B cell (primary cell): Measurements from ENCODE around the gene PEX10. TPM values are rescaled to one million over a fixed set of nuclear protein-coding genes. Genes with fewer than 3 reads are reported as not detected.

ENCODE experiments used
- ATAC-seq: fragments of 200-7000 bp; cut with Tn5 transposase; one replicate; pipeline ENCODE4 v1.10.0; 2021; ENCODE audit warnings: low read depth, mild to moderate bottlenecking, moderate number of reproducible peaks, moderate library complexity
- CTCF ChIA-PET: fragments of 350-600 bp; sonication (Branson Sonifier 250); formaldehyde crosslinking; loops from one replicate; lab custom pipeline; 2021; ENCODE audit warnings: antibody characterized with exemption, inconsistent platforms; lab: Charles Lee
- POLR2A ChIA-PET: fragments of 350-600 bp; sonication (Branson Sonifier 250); formaldehyde crosslinking; loops from one replicate; lab custom pipeline; 2021; ENCODE audit warnings: antibody characterized with exemption; lab: Charles Lee
- DNase-seq: peaks from one replicate; pipeline ENCODE4 v3.0.0; 2013
- H2AFZ ChIP-seq: 2 replicates; pipeline ENCODE4 v1.6.1; 2012; ENCODE audit warnings: mild to moderate bottlenecking, low read depth, low read length; ENCODE audit not compliant: insufficient read depth, poor library complexity, severe bottlenecking
- H3K27ac ChIP-seq, 2 donors: 1 replicate in 1 of 2; 2 replicates in 1 of 2; pipeline ENCODE4 v1.5.1; 2012 to 2013; ENCODE audit warnings: low read length in 2 of 2, mild to moderate bottlenecking in 2 of 2, moderate library complexity in 1 of 2
- H3K27me3 ChIP-seq, 4 experiments: fragments of 200-600 bp in 1 of 4; sonication (generic) in 1 of 4; replicated peaks in 1 of 4; 1 replicate in 2 of 4; 2 replicates in 2 of 4; pipeline versions ENCODE4 v1.6.1 to v1.7.0; 2013 to 2016; ENCODE audit warnings: low read length in 3 of 4, mild to moderate bottlenecking in 2 of 4, mixed read lengths in 1 of 4, moderate library complexity in 1 of 4; ENCODE audit not compliant: insufficient read depth in 4 of 4, control insufficient read depth in 3 of 4; ENCODE audit errors: control extremely low read depth in 1 of 4
- H3K36me3 ChIP-seq, 2 experiments: replicated peaks in 1 of 2; 1 replicate in 1 of 2; 2 replicates in 1 of 2; pipeline versions ENCODE4 v1.6.1 to v1.7.1; 2013; ENCODE audit warnings: low read length in 1 of 2; ENCODE audit not compliant: insufficient read depth in 2 of 2, control insufficient read depth in 1 of 2; ENCODE audit errors: control extremely low read depth in 1 of 2, extremely low read depth in 1 of 2
- H3K4me1 ChIP-seq, 2 donors: fragments of 200-600 bp in 1 of 2; sonication (generic) in 1 of 2; 1 replicate in 1 of 2; 2 replicates in 1 of 2; pipeline versions ENCODE4 v1.5.1 to v1.6.1; 2013 to 2017; ENCODE audit warnings: low read length in 2 of 2; ENCODE audit not compliant: control insufficient read depth in 2 of 2, insufficient read depth in 2 of 2
- H3K4me2 ChIP-seq: replicated peaks from 2 replicates; pipeline ENCODE3; 2012; ENCODE audit warnings: mild to moderate bottlenecking, low read depth, low read length; ENCODE audit not compliant: poor library complexity, severe bottlenecking
- H3K4me3 ChIP-seq, 5 experiments: fragments of 200-600 bp in 1 of 5; sonication (generic) in 1 of 5; 1 replicate in 3 of 5; 2 replicates in 2 of 5; pipeline versions ENCODE4 v1.5.1 to v1.7.0; 2011 to 2016; ENCODE audit warnings: low read length in 4 of 5, mild to moderate bottlenecking in 4 of 5, low read depth in 2 of 5, control low read depth in 1 of 5, moderate library complexity in 1 of 5; ENCODE audit not compliant: insufficient read depth in 1 of 5; ENCODE audit errors: control extremely low read depth in 1 of 5, extremely low read depth in 1 of 5
- H3K79me2 ChIP-seq: fragments of 200-600 bp; sonication (generic); one replicate; pipeline ENCODE4 v1.6.0; 2016; ENCODE audit warnings: low read length; ENCODE audit not compliant: control insufficient read depth, insufficient read depth
- H3K9ac ChIP-seq: fragments of 200-600 bp; sonication (generic); 2 replicates; pipeline ENCODE4 v1.6.1; 2017; ENCODE audit warnings: mild to moderate bottlenecking, low read length, moderate library complexity
- H3K9me3 ChIP-seq, 3 donors: one replicate each; pipeline versions ENCODE4 v1.6.1 to v1.7.1; 2013; ENCODE audit warnings: low read length in 2 of 3; ENCODE audit not compliant: control insufficient read depth in 2 of 3, insufficient read depth in 1 of 3; ENCODE audit errors: control extremely low read depth in 1 of 3
- H4K20me1 ChIP-seq: 2 replicates; pipeline ENCODE4 v1.6.0; 2012; ENCODE audit warnings: mild to moderate bottlenecking, low read length; ENCODE audit not compliant: insufficient read depth, control insufficient read depth, poor library complexity, severe bottlenecking
- H3K27ac Mint-ChIP-seq: one replicate; pipeline ENCODE4 v1.8.0; 2021; ENCODE audit warnings: mixed read lengths
- H3K27me3 Mint-ChIP-seq: one replicate; pipeline ENCODE4 v1.8.0; 2021; ENCODE audit warnings: mixed read lengths
- H3K4me1 Mint-ChIP-seq: one replicate; pipeline ENCODE4 v1.8.0; 2021; ENCODE audit warnings: mixed read lengths
- H3K4me3 Mint-ChIP-seq: one replicate; pipeline ENCODE4 v1.8.0; 2021; ENCODE audit warnings: mixed read lengths
- H3K9me3 Mint-ChIP-seq: one replicate; pipeline ENCODE4 v1.8.0; 2022; ENCODE audit warnings: mixed read lengths; ENCODE audit not compliant: insufficient read depth
- CTCF ChIP-seq: fragments of 200-600 bp; IDR thresholded peaks from one replicate; pipeline ENCODE4 v1.8.0; 2022; ENCODE audit warnings: antibody characterized with exemption, mild to moderate bottlenecking
- EZH2 ChIP-seq: IDR thresholded peaks from 2 replicates; pipeline ENCODE4 v1.6.1; 2012; ENCODE audit warnings: borderline replicate concordance, low read depth, mild to moderate bottlenecking, moderate library complexity, low read length; ENCODE audit not compliant: insufficient read depth, poor library complexity, severe bottlenecking
- WGBS: methylation state at CpG from one replicate; pipeline ENCODE4 v1.1.5; 2013; ENCODE audit warnings: missing lambda C conversion rate; ENCODE audit not compliant: insufficient coverage; 5-methylcytosine and 5-hydroxymethylcytosine counted together
- intact Hi-C: fragments of 100-400 bp; cut with micrococcal nuclease; formaldehyde crosslinking; loops from one replicate; pipeline ENCODE4 v1.10.0; 2022
- polyA plus RNA-seq: library from polyadenylated mRNA; depleted of rRNA; stranded (reverse); fragments of >200 nt; gene quantifications from 2 replicates; pipeline ENCODE4 v1.2.3, GENCODE V29; 2012
- total RNA-seq, 2 donors: library from RNA; stranded (reverse); fragments of 120-200 nt in 1 of 2; gene quantifications; 1 replicate in 1 of 2; 2 replicates in 1 of 2; pipeline versions ENCODE4 v1.2.3 to v1.2.4, GENCODE V29; 2013 to 2022

PEX10 gene
- total and polyA plus RNA-seq, 2 donors (not counting 1 experiment from before 2014, with no cell fraction given), result 13.5 to 18.4 TPM

- Mint-ChIP-seq H3K9me3 (no peaks in the 10 kb centered on the region), H3K27me3 (peaks cover 5% of the 10 kb centered on the region), H3K4me3 (no peak overlapping the region), H3K27ac (no peak overlapping the region), H3K4me1 (no peaks in the 10 kb centered on the region)
- Histone ChIP-seq H3K27ac (no peak overlapping the region), H4K20me1 (no peaks in the 10 kb centered on the region), H2AFZ (no peak overlapping the region), H3K36me3 (no peaks in the 10 kb centered on the region), H3K4me1 (peaks cover 0 to 5% of the 10 kb centered on the region in 2 donors), H3K9ac (no peak overlapping the region), H3K79me2 (no peaks in the 10 kb centered on the region), H3K9me3 (no peaks in the 10 kb centered on the region), H3K4me2 (peak overlapping the region; percentile 30), H3K27me3 (peaks cover 0 to 27% (median 11%) of the 10 kb centered on the region in 4 experiments), H3K4me3 (no peak overlapping the region)
- CTCF ChIA-PET, result interaction anchor here (0.8 kb wide), 1 partner anchor 104 kb away, joined by 5 read pairs; no protein-coding TSS in a partner anchor
- TF ChIP-seq CTCF, result no peak
- no peak for TF ChIP-seq EZH2
- intact Hi-C loops, result no loop called here
- POLR2A ChIA-PET, result no interaction called here
- 3% methylated on average over 106 of the region's 107 CpGs for WGBS
- ATAC-seq (no peak), DNase-seq (peak; percentile 29)
Observed at GRCh38 chr1:2443277-2444137, 31.1 kb upstream of the PEX10 start.

DNA sequence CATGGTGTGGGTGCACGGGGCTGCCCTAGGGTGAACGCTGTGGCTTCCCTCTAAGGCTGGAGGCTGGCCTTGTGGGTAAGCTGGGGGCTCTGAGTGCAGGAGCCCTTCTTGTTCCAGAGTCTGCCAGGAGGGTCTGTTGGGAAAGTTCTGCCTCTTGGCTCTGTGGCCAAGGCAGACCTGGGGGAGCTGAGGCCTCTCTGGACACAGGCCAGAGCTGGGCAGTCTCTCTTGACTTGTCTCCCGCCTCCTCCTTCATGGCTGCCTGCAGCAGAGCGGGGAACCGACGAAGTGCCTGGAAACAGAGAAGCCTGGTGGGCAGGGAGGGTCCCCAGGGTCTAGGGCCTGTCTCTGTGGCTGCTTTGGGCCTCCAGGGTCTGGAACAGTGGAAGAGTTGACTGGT, 30.3 kb upstream of the PEX10 start:
- DNase-seq (no peak), ATAC-seq (no peak)
- no peak overlapping the region for H3K27ac Mint-ChIP-seq
- H3K4me3 Mint-ChIP-seq, result no peak overlapping the region
- CTCF ChIA-PET, result no interaction called here
- Histone ChIP-seq H3K9me3 (no peaks in the 10 kb centered on the region), H3K4me1 (peaks cover 0 to 5% of the 10 kb centered on the region in 2 donors), H2AFZ (no peak overlapping the region), H3K79me2 (no peaks in the 10 kb centered on the region), H3K9ac (no peak overlapping the region), H3K27me3 (peaks cover 0 to 27% (median 11%) of the 10 kb centered on the region in 4 experiments), H3K27ac (no peak overlapping the region), H4K20me1 (no peaks in the 10 kb centered on the region), H3K4me3 (no peak overlapping the region), H3K4me2 (no peak overlapping the region), H3K36me3 (no peaks in the 10 kb centered on the region)
- POLR2A ChIA-PET, result no interaction called here
- intact Hi-C loops, result no loop called here
- H3K4me1 Mint-ChIP-seq, result no peaks in the 10 kb centered on the region
- no peaks in the 10 kb centered on the region for H3K9me3 Mint-ChIP-seq
- peaks cover 5% of the 10 kb centered on the region for H3K27me3 Mint-ChIP-seq
- TF ChIP-seq CTCF (no peak), EZH2 (no peak)
- 91% methylated on average over 6 of the region's 6 CpGs for WGBS
